Activated CD4-positive, alpha-beta T cell treated with anti-CD3 and anti-CD28 coated beads, Interleukin-2, amount 10 ng/mL, durations not matched to agents 7 days and 5 days (primary cell): Measurements from ENCODE around the gene CPB2. TPM values are rescaled to one million over a fixed set of nuclear protein-coding genes. Genes with fewer than 3 reads are reported as not detected.

Source experiments
- CTCF ChIA-PET: fragments of 350-600 bp; sonication (Branson Sonifier 250); formaldehyde crosslinking; loops from one replicate; lab custom pipeline; 2021; ENCODE audit warnings: antibody characterized with exemption; lab: Charles Lee
- POLR2A ChIA-PET: fragments of 350-600 bp; sonication (Branson Sonifier 250); formaldehyde crosslinking; loops from one replicate; lab custom pipeline; 2021; ENCODE audit warnings: antibody characterized with exemption; lab: Charles Lee
- DNase-seq: peaks from one replicate; pipeline ENCODE4 v3.0.0-alpha.2; 2020
- H3K27ac Mint-ChIP-seq: one replicate; pipeline ENCODE4 v1.8.0; 2021; ENCODE audit warnings: mild to moderate bottlenecking, moderate library complexity, mixed read lengths
- H3K27me3 Mint-ChIP-seq: one replicate; pipeline ENCODE4 v1.8.0; 2021; ENCODE audit warnings: mixed read lengths
- H3K36me3 Mint-ChIP-seq: one replicate; pipeline ENCODE4 v1.8.0; 2021; ENCODE audit warnings: low read depth, mixed read lengths
- H3K4me1 Mint-ChIP-seq: one replicate; pipeline ENCODE4 v1.8.0; 2021; ENCODE audit warnings: mixed read lengths
- H3K4me3 Mint-ChIP-seq: one replicate; pipeline ENCODE4 v1.8.0; 2021; ENCODE audit warnings: mild to moderate bottlenecking, moderate library complexity, mixed read lengths
- H3K9me3 Mint-ChIP-seq: one replicate; pipeline ENCODE4 v1.8.0; 2021; ENCODE audit warnings: mixed read lengths
- total RNA-seq, 2 experiments: library from RNA; stranded (reverse); gene quantifications; one replicate each; pipeline ENCODE4 v1.2.3, GENCODE V29; 2021

CPB2 gene
- total RNA-seq, 2 experiments from 2014 or later, result not detected

DNA sequence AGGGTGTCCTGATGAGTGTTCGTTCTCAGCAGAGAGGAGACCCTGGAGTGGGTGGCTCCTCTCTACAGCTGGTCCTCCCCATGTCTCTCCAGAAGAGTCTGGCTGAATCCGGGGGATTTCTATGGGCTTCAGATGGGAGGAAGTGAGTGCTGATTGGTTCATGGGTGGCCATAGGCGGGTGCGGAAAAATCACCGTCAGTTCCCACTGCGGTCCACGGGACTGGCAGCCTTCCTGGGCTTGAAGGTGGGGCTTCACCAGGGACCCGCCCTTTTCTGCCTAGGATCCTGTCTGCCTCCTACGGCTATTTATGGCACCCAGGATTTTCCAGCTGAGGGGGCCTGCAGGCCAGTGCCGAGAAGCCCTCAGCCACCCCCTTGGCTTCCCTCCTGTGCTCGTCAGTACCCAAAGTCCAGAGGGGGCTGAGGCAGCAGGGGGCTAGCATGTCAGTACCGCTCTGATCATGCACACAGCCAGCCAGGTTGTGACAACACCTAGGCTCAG is 18.4 kb downstream of the CPB2 start:
- ChIA-PET POLR2A (no interaction called here), CTCF (interaction anchor here (0.6 to 1.3 kb wide), 2 partner anchors 17 to 295 kb away, joined by 3 to 4 read pairs; no protein-coding TSS in a partner anchor)
- peaks cover 9% of the 10 kb centered on the region for H3K27me3 Mint-ChIP-seq
- no peaks in the 10 kb centered on the region for H3K9me3 Mint-ChIP-seq
- no peak overlapping the region for H3K27ac Mint-ChIP-seq
- no peaks in the 10 kb centered on the region for H3K36me3 Mint-ChIP-seq
- no peak for DNase-seq
- no peak overlapping the region for H3K4me3 Mint-ChIP-seq
- H3K4me1 Mint-ChIP-seq, result no peaks in the 10 kb centered on the region

GRCh38 chr13:46085737-46086136 is 19.1 kb downstream of the CPB2 start:
- CTCF ChIA-PET, result interaction anchor here (0.6 to 1.3 kb wide), 3 partner anchors 18 to 873 kb away, joined by 3 to 4 read pairs (median 3); no protein-coding TSS in a partner anchor

DNA sequence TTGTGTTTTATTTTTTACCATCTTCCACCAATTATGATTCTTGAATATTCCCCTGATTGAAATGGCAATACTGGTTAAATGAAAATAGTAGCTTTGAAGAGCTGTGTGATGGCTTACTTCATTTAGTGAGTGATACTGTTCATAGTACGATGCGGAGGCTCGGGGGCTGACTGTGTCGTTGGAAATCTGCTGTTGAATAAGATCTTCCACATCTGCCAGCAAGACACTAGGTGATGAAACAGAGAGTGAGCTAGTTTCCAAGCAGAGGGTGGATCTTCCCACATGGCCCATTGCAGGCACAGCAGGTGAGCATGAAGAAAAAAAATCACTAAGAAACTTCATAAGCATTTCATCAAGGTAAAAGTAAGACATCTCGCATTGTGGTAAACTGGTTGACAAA is 22.5 kb downstream of the CPB2 start:
- no peak for DNase-seq
- Mint-ChIP-seq H3K27me3 (peaks cover 8% of the 10 kb centered on the region), H3K27ac (no peak overlapping the region), H3K4me3 (no peak overlapping the region), H3K9me3 (no peaks in the 10 kb centered on the region), H3K4me1 (peaks cover 8% of the 10 kb centered on the region), H3K36me3 (no peaks in the 10 kb centered on the region)
- ChIA-PET POLR2A (no interaction called here), CTCF (interaction anchor here (1.0 to 1.4 kb wide), 2 partner anchors 28 to 44 kb away, joined by 3 to 4 read pairs; no protein-coding TSS in a partner anchor)

More at GRCh38 chr13:46085737-46086136, 19.1 kb downstream of the CPB2 start:
- DNase-seq, result no peak
- H3K27ac Mint-ChIP-seq, result no peak overlapping the region
- no peaks in the 10 kb centered on the region for H3K4me1 Mint-ChIP-seq
- POLR2A ChIA-PET, result no interaction called here
- no peak overlapping the region for H3K4me3 Mint-ChIP-seq
- H3K36me3 Mint-ChIP-seq, result no peaks in the 10 kb centered on the region
- H3K9me3 Mint-ChIP-seq, result no peaks in the 10 kb centered on the region
- peaks cover 6% of the 10 kb centered on the region for H3K27me3 Mint-ChIP-seq

- no peak for DNase-seq
- Mint-ChIP-seq H3K27me3 (peaks cover 17% of the 10 kb centered on the region), H3K9me3 (no peaks in the 10 kb centered on the region), H3K4me3 (no peak overlapping the region), H3K27ac (no peak overlapping the region), H3K4me1 (peaks cover 8% of the 10 kb centered on the region), H3K36me3 (no peaks in the 10 kb centered on the region)
- ChIA-PET POLR2A (no interaction called here), CTCF (no interaction called here)
Measured at GRCh38 chr13:46079770-46080169, 25.1 kb downstream of the CPB2 start.

DNA sequence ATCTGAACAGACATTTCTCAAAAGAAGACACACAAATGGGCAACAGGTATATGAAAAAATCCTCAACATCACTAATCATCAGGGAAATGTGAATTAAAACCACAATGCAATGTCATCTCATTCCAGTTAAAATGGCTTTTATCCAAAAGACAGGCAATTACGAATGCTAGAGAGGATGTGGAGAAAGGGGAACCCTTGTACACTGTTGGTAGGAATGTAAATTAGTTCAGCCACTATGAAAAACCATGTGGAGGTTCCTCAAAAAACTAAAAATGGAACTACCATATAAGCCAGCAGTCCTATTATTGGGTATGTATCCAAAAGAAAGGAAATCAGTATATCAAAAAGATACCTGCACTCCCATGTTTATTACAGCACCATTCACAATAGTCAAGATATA is 27.6 kb downstream of the CPB2 start:
- H3K9me3 Mint-ChIP-seq, result no peaks in the 10 kb centered on the region
- no peak overlapping the region for H3K27ac Mint-ChIP-seq
- no peak for DNase-seq
- H3K4me1 Mint-ChIP-seq, result peaks cover 8% of the 10 kb centered on the region
- POLR2A ChIA-PET, result no interaction called here
- H3K4me3 Mint-ChIP-seq, result no peak overlapping the region
- peaks cover 16% of the 10 kb centered on the region for H3K27me3 Mint-ChIP-seq
- CTCF ChIA-PET, result no interaction called here
- no peaks in the 10 kb centered on the region for H3K36me3 Mint-ChIP-seq

DNA sequence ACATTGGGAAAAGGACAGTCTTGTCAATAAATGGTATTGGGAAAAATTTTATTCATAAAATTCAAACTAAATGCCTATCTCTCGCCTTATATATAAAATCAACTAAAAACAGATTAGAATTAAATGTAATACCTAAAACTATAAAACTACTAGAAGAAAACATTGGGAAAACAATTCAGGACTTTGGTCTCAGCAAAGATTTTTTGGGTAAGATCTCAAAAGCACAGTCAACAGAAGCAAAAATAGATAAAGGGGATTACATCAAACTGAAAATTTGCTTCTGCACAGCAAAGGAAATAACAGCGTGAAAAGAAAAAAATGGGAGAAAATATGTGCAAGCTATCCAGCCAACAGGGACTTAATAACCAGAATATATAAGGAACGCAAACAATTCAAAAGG is 28.0 kb downstream of the CPB2 start:
- POLR2A ChIA-PET, result no interaction called here
- no peak overlapping the region for H3K4me3 Mint-ChIP-seq
- CTCF ChIA-PET, result interaction anchor here (0.7 kb wide), 1 partner anchor 554 kb away, joined by 4 read pairs; no protein-coding TSS in a partner anchor

GRCh38 chr13:46075811-46076210 is 29.0 kb downstream of the CPB2 start:
- H3K27me3 Mint-ChIP-seq, result peaks cover 15% of the 10 kb centered on the region

More for the DNA sequence above, 28.0 kb downstream of the CPB2 start:
- Mint-ChIP-seq H3K36me3 (no peaks in the 10 kb centered on the region), H3K27me3 (peaks cover 15% of the 10 kb centered on the region), H3K9me3 (no peaks in the 10 kb centered on the region), H3K27ac (no peak overlapping the region), H3K4me1 (peaks cover 8% of the 10 kb centered on the region)
- DNase-seq, result no peak

DNA sequence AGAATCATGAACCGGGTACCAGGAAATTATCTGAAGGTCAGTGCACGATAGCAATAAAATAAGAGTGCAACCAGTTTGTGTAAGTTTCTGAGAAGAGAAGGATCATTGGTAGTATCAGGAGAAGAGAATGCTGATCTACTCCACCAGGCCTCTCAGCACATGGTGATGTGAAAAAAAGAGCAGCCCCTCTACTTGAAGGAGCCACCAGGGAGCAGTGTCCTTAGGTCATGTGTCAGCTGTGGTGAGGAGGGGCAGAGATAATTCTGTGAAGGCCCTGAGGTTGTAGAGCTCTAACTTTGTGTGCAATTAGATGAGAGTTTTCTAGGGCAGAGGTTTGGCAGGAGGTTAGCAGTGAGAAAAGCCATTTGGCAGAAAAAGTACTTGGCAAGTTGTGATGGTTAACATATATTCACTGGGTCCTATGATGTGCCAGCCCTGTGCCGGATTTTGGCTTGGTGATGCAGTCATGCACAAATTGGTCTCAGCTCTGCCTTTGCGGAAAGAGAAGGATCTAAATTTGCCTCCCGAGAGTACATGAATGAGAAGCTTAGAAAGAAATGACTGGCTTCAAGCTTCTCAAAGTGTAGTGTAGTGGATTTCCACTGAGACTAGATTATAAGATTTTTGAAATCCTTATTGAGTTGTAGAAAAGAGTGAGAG is 33.1 kb downstream of the CPB2 start:
- Mint-ChIP-seq H3K27ac (no peak overlapping the region), H3K36me3 (no peaks in the 10 kb centered on the region), H3K27me3 (peaks cover 8% of the 10 kb centered on the region), H3K4me3 (no peak overlapping the region), H3K4me1 (no peaks in the 10 kb centered on the region), H3K9me3 (no peaks in the 10 kb centered on the region)
- POLR2A ChIA-PET, result no interaction called here
- CTCF ChIA-PET, result interaction anchor here (2.1 kb wide), 1 partner anchor 19 kb away, joined by 4 read pairs; the partner anchor contains the start of gene ZC3H13
- DNase-seq, result no peak

More at GRCh38 chr13:46075811-46076210, 29.0 kb downstream of the CPB2 start:
- ChIA-PET POLR2A (no interaction called here), CTCF (interaction anchor here (0.7 kb wide), 1 partner anchor 442 kb away, joined by 3 read pairs; no protein-coding TSS in a partner anchor)
- Mint-ChIP-seq H3K36me3 (no peaks in the 10 kb centered on the region), H3K27ac (no peak overlapping the region), H3K4me1 (peaks cover 8% of the 10 kb centered on the region), H3K4me3 (no peak overlapping the region), H3K9me3 (no peaks in the 10 kb centered on the region)
- no peak for DNase-seq

- Mint-ChIP-seq H3K27ac (no peak overlapping the region), H3K36me3 (no peaks in the 10 kb centered on the region), H3K4me3 (no peak overlapping the region), H3K9me3 (peaks cover 4% of the 10 kb centered on the region), H3K27me3 (peaks cover 2% of the 10 kb centered on the region), H3K4me1 (no peaks in the 10 kb centered on the region)
- no peak for DNase-seq
- ChIA-PET CTCF (interaction anchor here (0.9 kb wide), 1 partner anchor 11 kb away, joined by 5 read pairs; the partner anchor contains the start of gene ZC3H13), POLR2A (no interaction called here)
Measured at GRCh38 chr13:46063292-46063691, 41.5 kb downstream of the CPB2 start.

DNA sequence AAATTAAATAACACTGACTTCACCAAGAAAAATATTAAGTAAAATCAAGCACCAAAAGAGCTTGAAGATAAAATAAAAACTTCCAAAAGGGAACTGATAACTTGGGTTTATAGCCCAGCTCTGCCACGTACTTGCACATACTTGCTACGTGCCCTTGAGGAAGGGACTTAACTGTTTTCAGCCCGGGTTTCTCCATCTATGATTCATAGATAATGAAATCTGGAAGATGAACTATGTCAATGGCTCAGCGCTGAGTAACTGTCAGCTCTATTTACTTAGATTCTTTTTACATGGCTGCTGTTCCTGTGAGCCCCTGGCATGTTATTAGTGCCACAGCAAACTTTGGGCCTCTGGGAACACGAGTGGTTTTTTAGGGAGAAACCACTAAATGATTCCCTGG is 42.6 kb downstream of the CPB2 start:
- no peak overlapping the region for H3K27ac Mint-ChIP-seq
- CTCF ChIA-PET, result no interaction called here
- no peaks in the 10 kb centered on the region for H3K4me1 Mint-ChIP-seq
- POLR2A ChIA-PET, result no interaction called here
- H3K36me3 Mint-ChIP-seq, result no peaks in the 10 kb centered on the region
- DNase-seq, result no peak
- no peak overlapping the region for H3K4me3 Mint-ChIP-seq
- H3K27me3 Mint-ChIP-seq, result peaks cover 6% of the 10 kb centered on the region
- peaks cover 4% of the 10 kb centered on the region for H3K9me3 Mint-ChIP-seq

DNA sequence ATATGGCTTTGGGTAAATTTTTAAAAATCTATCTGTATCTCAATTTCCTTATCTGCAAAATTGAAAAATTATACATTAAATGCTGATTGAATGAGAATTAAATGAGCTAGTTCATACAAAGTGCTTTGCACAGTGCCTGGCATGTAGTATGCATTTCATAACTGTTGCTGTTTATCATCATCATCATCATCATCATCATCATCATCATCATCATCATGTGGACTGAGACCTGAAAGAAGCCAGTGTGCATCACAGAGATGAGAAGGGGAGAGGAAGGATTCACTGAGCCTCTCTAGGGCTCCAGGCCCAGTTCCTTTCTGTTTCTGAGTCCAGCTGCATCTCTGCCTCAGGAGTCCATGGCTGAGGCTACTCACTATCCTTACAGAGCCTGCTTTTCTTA is 45.4 kb downstream of the CPB2 start:
- ChIA-PET POLR2A (no interaction called here), CTCF (no interaction called here)
- H3K9me3 Mint-ChIP-seq, result peaks cover 4% of the 10 kb centered on the region
- no peaks in the 10 kb centered on the region for H3K4me1 Mint-ChIP-seq
- H3K36me3 Mint-ChIP-seq, result no peaks in the 10 kb centered on the region
- DNase-seq, result no peak
- no peak overlapping the region for H3K4me3 Mint-ChIP-seq
- H3K27me3 Mint-ChIP-seq, result peaks cover 5% of the 10 kb centered on the region
- no peak overlapping the region for H3K27ac Mint-ChIP-seq

DNA sequence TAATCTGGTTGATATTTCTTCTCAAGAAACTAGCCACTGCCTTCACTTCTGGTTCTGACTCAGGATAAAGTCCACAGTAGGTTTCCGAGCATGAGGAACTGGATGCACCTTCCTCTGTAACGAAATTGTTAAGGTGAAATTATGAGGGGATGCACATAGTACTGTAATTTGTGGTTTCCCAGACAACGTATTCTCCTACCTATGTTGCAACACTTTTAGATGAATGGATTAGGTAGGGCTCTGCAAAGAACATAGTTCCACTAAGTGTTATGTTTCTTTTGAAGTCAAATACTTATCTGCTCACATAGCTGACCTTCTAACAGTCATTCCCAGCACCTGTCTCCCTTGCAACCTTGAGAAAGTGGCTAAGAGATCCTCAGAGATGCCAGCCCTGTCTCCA is 46.6 kb downstream of the CPB2 start:
- peaks cover 8% of the 10 kb centered on the region for H3K27me3 Mint-ChIP-seq
- ChIA-PET POLR2A (no interaction called here), CTCF (interaction anchor here (0.7 kb wide), 1 partner anchor 13 kb away, joined by 3 read pairs; no protein-coding TSS in a partner anchor)
- peaks cover 8% of the 10 kb centered on the region for H3K4me1 Mint-ChIP-seq
- no peaks in the 10 kb centered on the region for H3K36me3 Mint-ChIP-seq
- H3K27ac Mint-ChIP-seq, result no peak overlapping the region
- H3K9me3 Mint-ChIP-seq, result peaks cover under 1% of the 10 kb centered on the region
- DNase-seq, result no peak
- H3K4me3 Mint-ChIP-seq, result no peak overlapping the region

- CTCF ChIA-PET, result interaction anchor here (0.6 to 0.8 kb wide), 2 partner anchors 119 to 273 kb away, joined by 3 to 6 read pairs; no protein-coding TSS in a partner anchor
- POLR2A ChIA-PET, result no interaction called here
- DNase-seq, result no peak
- Mint-ChIP-seq H3K27me3 (peaks cover 8% of the 10 kb centered on the region), H3K4me3 (no peak overlapping the region), H3K36me3 (peaks cover 2% of the 10 kb centered on the region), H3K27ac (no peak overlapping the region), H3K9me3 (no peaks in the 10 kb centered on the region), H3K4me1 (peaks cover 15% of the 10 kb centered on the region)
Measured at GRCh38 chr13:46057256-46058015, 47.4 kb downstream of the CPB2 start.
